Thoracic aorta (tissue), 2 donors: ENCODE results near the gene CLDN8. TPM values are rescaled to one million over a fixed set of nuclear protein-coding genes. Genes with fewer than 3 reads are reported as not detected.

Experiments
- ATAC-seq: fragments of 150-250 bp; one replicate; pipeline ENCODE4 v1.8.0; 2017; ENCODE audit warnings: low read depth; ENCODE audit not compliant: insufficient number of reproducible peaks, low FRiP score
- DNase-seq: peaks from one replicate; pipeline ENCODE4 v3.0.0-alpha.2; 2020; ENCODE audit warnings: low spot score
- H3K27ac ChIP-seq, 2 donors: fragments of 200-600 bp; sonication (generic); 1 replicate in 1 of 2; 2 replicates in 1 of 2; pipeline ENCODE4 v1.5.1; 2016; ENCODE audit warnings: mild to moderate bottlenecking in 2 of 2, moderate library complexity in 2 of 2
- H3K27me3 ChIP-seq: fragments of 200-600 bp; sonication (generic); replicated peaks from 2 replicates; pipeline ENCODE4 v1.6.0; 2016; ENCODE audit warnings: mild to moderate bottlenecking; ENCODE audit not compliant: insufficient read depth
- H3K36me3 ChIP-seq: fragments of 200-600 bp; sonication (generic); one replicate; pipeline ENCODE4 v1.5.1; 2016
- H3K4me1 ChIP-seq, 2 donors: fragments of 200-600 bp; sonication (generic); 1 replicate in 1 of 2; 2 replicates in 1 of 2; pipeline versions ENCODE4 v1.5.1 to v1.6.0; 2016; ENCODE audit warnings: low read depth in 2 of 2, mild to moderate bottlenecking in 1 of 2; ENCODE audit not compliant: control insufficient read depth in 1 of 2
- H3K4me3 ChIP-seq: fragments of 200-600 bp; sonication (generic); 2 replicates; pipeline ENCODE4 v1.5.1; 2016; ENCODE audit warnings: mild to moderate bottlenecking
- H3K9me3 ChIP-seq: fragments of 200-600 bp; sonication (generic); 2 replicates; pipeline ENCODE4 v1.5.1; 2016
- CTCF ChIP-seq: fragments of 200-600 bp; sonication (generic); IDR thresholded peaks from one replicate; pipeline ENCODE4 v1.5.1; 2019; ENCODE audit warnings: antibody characterized with exemption
- total RNA-seq, 2 donors: library from RNA; depleted of rRNA; stranded (reverse); fragments of >200 nt; gene quantifications; one replicate each; pipeline versions ENCODE4 v1.1.0 to v1.2.3, GENCODE V29; 2016

CLDN8 gene
- total RNA-seq, 2 donors from 2014 or later, result not detected

- Histone ChIP-seq H3K9me3 (no peaks in the 10 kb centered on the region), H3K4me3 (no peak within 1 kb of the TSS), H3K36me3 (no peaks in the 10 kb centered on the region), H3K27me3 (no peaks in the 10 kb centered on the region), H3K27ac (no peak within 1 kb of the TSS), H3K4me1 (no peaks in the 10 kb centered on the region)
- no peak for ATAC-seq
- TF ChIP-seq CTCF, result no peak
- no peak for DNase-seq
Observed at GRCh38 chr21:30166705-30167104, 49.2 kb downstream of the CLDN8 start, which contains the start of gene CLDN17. Gene CLDN17, minus strand, starts transcription at chr21:30166805. Its CDS starts 188 bp downstream, at chr21:30166617.

GRCh38 chr21:30166171-30166570 lies 49.7 kb downstream of the CLDN8 start:
- Histone ChIP-seq H3K36me3 (no peaks in the 10 kb centered on the region), H3K27me3 (no peaks in the 10 kb centered on the region), H3K4me3 (no peak overlapping the region), H3K9me3 (no peaks in the 10 kb centered on the region), H3K27ac (no peak overlapping the region), H3K4me1 (no peaks in the 10 kb centered on the region)
- TF ChIP-seq CTCF, result no peak
- ATAC-seq (no peak), DNase-seq (no peak)

GRCh38 chr21:30164796-30165195 lies 51.1 kb downstream of the CLDN8 start:
- Histone ChIP-seq H3K27me3 (no peaks in the 10 kb centered on the region), H3K4me1 (no peaks in the 10 kb centered on the region), H3K4me3 (no peak overlapping the region), H3K9me3 (no peaks in the 10 kb centered on the region), H3K36me3 (no peaks in the 10 kb centered on the region), H3K27ac (no peak overlapping the region)
- DNase-seq, result no peak
- no peak for TF ChIP-seq CTCF
- ATAC-seq, result no peak

Other genes starting within 250 kb of the CLDN8 start
- gene CLDN17, start 49.3 kb downstream of the CLDN8 start, total RNA-seq, result not detected
- not detected for gene KRTAP24-1, start 66.9 kb upstream of the CLDN8 start, total RNA-seq
- not detected for gene KRTAP25-1, start 73.4 kb upstream of the CLDN8 start, total RNA-seq
- gene KRTAP26-1, start 104.2 kb upstream of the CLDN8 start, total RNA-seq, result not detected
- gene KRTAP27-1, start 121.6 kb upstream of the CLDN8 start, total RNA-seq, result not detected
- gene KRTAP23-1, start 132.5 kb upstream of the CLDN8 start, total RNA-seq, result not detected
- gene KRTAP13-2, start 156.2 kb upstream of the CLDN8 start, total RNA-seq, result not detected
- not detected for gene KRTAP13-1, start 179.9 kb upstream of the CLDN8 start, total RNA-seq
- not detected for gene KRTAP13-3, start 209.8 kb upstream of the CLDN8 start, total RNA-seq
- not detected for gene KRTAP13-4, start 214.1 kb upstream of the CLDN8 start, total RNA-seq
- gene KRTAP15-1, start 224.2 kb upstream of the CLDN8 start, total RNA-seq, result not detected